Measurements from ENCODE around the gene MED22.

GRCh38 chr9:133367221-133367620 lies 19.3 kb upstream of the MED22 start:
- no peak for TF ChIP-seq CTCF (IDR thresholded peaks at IDR 0.05)
- TF ChIP-seq POLR2A (IDR thresholded peaks at IDR 0.05), result no peak
